Measurements from ENCODE around the gene IL13RA1.

GRCh38 chrX:118727686-118728339 lies 407 bp downstream of the IL13RA1 start:
- TF ChIP-seq GATA2 (IDR thresholded peaks at IDR 0.05; ENCODE audit: low read depth, low read length) (no peak), GATA3 (IDR thresholded peaks at IDR 0.05; ENCODE audit: low read depth, low read length) (no peak)

Measured in SH-SY5Y (cell line).